ENCODE results near the gene RAD51B. TPM values are rescaled to one million over a fixed set of nuclear protein-coding genes. Genes with fewer than 3 reads are reported as not detected.
"Not testable (repeated sequence)": the region's sequence is repeated elsewhere in the genome, so short reads cannot be mapped to it uniquely, and the experiment has no call there.

Gene RAD51B
- total RNA-seq, 1 experiment from 2014 or later: 28.9 TPM

GRCh38 chr14:68208626-68209317 lies 389.2 kb downstream of the RAD51B start:
- in situ Hi-C loops (cut with HindIII; ENCODE audit: low pct_unique_long_range_greater_than_20kb, low sequenced_read_pairs): no loop called here
- no peak for DNase-seq (ENCODE audit: low read depth, low spot score)

DNA sequence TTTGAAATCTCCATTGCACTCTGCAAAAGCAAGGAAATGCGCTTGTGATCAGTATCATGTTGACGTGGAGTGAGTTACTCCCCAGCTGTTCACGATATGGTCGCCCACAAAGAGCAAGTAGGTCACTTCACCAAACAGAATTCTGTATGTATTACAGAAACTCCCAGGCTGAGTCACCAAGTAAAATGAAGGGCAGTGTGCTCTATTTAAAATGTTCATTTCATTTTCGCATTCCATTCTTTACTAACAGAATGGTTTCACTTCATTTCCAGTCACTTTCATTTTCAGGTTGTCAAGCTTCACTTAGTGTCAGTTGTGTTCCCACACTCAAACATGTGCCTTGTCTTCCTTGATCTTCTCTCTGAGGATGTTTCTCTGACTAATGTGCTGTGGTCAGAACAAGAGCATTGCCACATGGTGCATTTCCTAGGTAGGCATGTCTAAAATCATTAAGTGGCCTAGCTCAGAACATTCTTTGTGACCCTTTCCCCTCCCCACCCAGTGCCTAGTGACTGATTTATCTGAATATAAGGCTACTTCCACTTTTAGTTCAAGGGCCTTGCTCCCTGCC lies 391.2 kb downstream of the RAD51B start:
- DNase-seq (ENCODE audit: low read depth, low spot score): peak; percentile 33
- in situ Hi-C loops (cut with HindIII; ENCODE audit: low pct_unique_long_range_greater_than_20kb, low sequenced_read_pairs): no loop called here

DNA sequence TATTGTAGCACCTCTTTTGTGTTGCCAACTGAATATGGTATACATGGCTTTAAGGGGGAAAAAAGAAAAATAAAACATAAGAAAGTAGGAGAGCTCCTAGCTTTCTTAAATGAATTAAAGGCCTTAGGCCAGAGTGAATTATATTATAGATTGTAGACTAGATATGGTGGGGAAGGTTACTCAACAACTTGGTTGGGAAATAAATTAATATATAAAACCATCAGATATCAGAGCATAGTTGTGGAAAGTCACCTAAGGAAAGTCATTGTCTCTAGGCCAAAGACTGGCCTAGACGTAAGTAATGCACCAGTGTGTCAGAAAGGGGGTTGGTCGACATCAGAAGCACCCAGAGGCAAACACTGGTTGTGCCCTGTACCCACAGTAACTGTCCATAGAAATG lies 391.8 kb downstream of the RAD51B start:
- in situ Hi-C loops (cut with HindIII; ENCODE audit: low pct_unique_long_range_greater_than_20kb, low sequenced_read_pairs): no loop called here
- no peak for DNase-seq (ENCODE audit: low read depth, low spot score)

GRCh38 chr14:68211886-68212285 lies 392.3 kb downstream of the RAD51B start:
- DNase-seq (ENCODE audit: low read depth, low spot score): no peak
- in situ Hi-C loops (cut with HindIII; ENCODE audit: low pct_unique_long_range_greater_than_20kb, low sequenced_read_pairs): no loop called here

DNA sequence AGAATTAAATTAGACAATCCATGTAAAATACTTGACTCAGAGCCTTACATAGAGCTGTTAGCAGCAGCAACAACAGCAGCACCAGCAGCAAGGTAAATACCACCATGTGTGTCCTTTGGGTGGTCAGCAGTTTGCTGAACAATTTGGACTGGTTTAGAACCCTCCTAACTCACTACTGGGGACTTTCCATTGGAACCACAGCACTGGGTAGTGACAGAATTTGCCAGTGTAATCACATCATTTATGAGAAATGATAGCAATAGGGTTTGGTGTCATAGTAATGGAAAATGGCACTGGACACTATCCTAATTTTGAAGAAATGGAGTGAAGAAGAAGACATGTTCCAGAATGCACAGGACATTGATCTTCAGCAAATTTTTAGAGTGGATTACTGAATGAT lies 392.8 kb downstream of the RAD51B start:
- in situ Hi-C loops (cut with HindIII; ENCODE audit: low pct_unique_long_range_greater_than_20kb, low sequenced_read_pairs): no loop called here
- no peak for DNase-seq (ENCODE audit: low read depth, low spot score)

- in situ Hi-C loops (cut with HindIII; ENCODE audit: low pct_unique_long_range_greater_than_20kb, low sequenced_read_pairs): no loop called here
- no peak for DNase-seq (ENCODE audit: low read depth, low spot score)
These were observed 394.9 kb downstream of the RAD51B start for GRCh38 chr14:68214431-68214830.

GRCh38 chr14:68215629-68216028 lies 396.1 kb downstream of the RAD51B start:
- DNase-seq (ENCODE audit: low read depth, low spot score): no peak
- in situ Hi-C loops (cut with HindIII; ENCODE audit: low pct_unique_long_range_greater_than_20kb, low sequenced_read_pairs): no loop called here

DNA sequence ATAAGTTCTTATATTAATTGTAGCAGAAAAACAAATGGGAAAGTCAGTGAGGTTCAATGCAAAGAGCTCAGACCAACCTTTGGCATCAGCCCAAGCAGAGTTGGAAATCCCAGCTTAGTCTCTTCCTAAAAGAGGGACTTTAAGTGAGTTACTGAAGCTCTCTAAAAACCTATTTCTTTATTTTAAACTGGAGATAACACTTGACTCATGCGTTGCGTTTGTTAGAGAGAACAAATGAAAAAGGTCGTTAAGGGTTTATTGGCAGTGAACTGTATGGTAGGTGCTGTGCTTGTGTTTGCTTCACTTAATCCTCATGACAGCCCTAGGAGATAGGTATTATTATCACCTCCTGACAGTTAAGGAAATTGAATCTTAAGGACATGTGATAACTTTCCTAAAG lies 396.5 kb downstream of the RAD51B start:
- DNase-seq (ENCODE audit: low read depth, low spot score): no peak
- in situ Hi-C loops (cut with HindIII; ENCODE audit: low pct_unique_long_range_greater_than_20kb, low sequenced_read_pairs): no loop called here

- in situ Hi-C loops (cut with HindIII; ENCODE audit: low pct_unique_long_range_greater_than_20kb, low sequenced_read_pairs): no loop called here
- no peak for DNase-seq (ENCODE audit: low read depth, low spot score)
These were observed 397.4 kb downstream of the RAD51B start for GRCh38 chr14:68216957-68217356.

DNA sequence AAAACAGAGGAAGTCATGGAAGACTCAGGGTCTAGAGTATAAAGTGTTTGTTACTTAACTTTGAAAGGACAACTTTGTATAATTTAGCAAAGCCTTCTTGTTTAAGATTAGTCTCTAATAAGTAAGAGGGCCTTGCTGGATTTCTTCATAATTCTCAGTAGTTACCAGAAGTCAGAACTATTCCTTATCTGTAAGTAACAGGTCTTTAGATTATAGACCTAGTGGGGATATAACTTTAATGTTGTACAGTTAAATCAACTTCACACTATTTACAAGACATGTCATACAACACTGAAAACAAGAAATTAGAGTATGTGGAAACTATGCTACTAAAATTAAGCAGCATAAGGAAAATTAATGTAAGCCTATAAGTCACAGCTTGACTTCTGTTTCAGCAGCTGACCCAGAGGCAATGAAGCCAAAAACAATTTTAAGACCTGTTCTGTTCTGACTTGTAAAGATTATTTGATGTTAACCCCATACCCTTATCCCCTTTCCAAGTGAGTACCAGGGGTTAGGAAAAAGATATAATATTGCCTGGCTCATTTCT lies 398.3 kb downstream of the RAD51B start:
- no peak for DNase-seq (ENCODE audit: low read depth, low spot score)
- in situ Hi-C loops (cut with HindIII; ENCODE audit: low pct_unique_long_range_greater_than_20kb, low sequenced_read_pairs): no loop called here

GRCh38 chr14:68219407-68219806 lies 399.8 kb downstream of the RAD51B start:
- in situ Hi-C loops (cut with HindIII; ENCODE audit: low pct_unique_long_range_greater_than_20kb, low sequenced_read_pairs): no loop called here

DNA sequence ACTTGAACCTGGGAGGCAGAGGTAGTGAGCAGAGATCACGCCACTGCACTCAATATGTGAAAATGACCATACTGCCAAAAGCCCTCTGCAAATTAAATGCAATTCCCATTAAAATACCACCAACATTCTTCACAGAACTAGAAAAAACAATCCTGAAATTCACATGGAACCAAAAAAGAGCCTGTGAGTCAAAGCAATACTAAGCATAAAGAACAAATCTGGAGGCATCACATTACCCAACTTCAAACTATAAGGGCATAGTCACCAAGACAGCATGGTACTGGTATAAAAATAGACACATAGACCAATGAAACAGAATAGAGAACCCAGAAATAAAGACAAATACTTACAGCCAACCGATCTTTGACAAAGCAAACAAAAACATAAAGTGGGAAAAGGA lies 401.5 kb downstream of the RAD51B start:
- DNase-seq (ENCODE audit: low read depth, low spot score); in situ Hi-C loops (cut with HindIII; ENCODE audit: low pct_unique_long_range_greater_than_20kb, low sequenced_read_pairs): not testable (repeated sequence)

More at GRCh38 chr14:68219407-68219806, 399.8 kb downstream of the RAD51B start:
- no peak for DNase-seq (ENCODE audit: low read depth, low spot score)

DNA sequence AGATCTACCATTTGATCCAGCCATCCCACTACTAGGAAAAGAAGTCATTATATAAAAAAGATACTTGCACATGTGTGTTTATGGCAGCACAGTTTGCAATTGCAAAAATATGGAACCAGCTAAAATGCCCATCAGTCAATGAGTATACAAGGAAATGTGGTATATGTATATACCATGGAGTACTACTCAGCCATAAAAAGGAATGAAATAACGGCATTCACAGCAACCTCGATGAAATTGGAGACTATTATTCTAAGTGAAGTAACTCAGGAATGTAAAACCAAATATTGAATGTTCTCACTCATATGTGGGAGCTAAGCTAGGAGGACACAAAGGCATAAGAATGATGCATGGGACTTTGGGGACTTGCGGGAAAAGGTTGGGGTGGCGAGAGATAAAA lies 402.6 kb downstream of the RAD51B start:
- in situ Hi-C loops (cut with HindIII; ENCODE audit: low pct_unique_long_range_greater_than_20kb, low sequenced_read_pairs): no loop called here
- DNase-seq (ENCODE audit: low read depth, low spot score): no peak

DNA sequence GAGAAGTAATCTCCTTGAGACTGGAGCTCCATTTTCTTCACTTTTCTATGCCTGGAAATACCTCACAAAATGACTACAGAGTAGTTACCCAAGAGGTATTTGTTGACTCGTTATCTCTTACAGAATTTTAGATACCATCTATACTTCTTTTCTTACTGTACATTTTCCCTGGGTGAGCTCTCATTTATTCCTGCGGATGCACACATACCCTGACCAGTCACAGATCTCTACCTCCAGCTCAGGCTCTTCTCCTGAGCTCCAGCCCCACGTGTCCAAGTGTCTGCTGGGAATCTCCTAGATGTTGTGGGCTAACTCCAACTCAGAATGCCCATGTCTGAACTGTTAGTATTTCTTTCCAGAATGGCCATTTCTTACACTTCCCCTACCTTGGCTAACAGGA lies 403.1 kb downstream of the RAD51B start:
- in situ Hi-C loops (cut with HindIII; ENCODE audit: low pct_unique_long_range_greater_than_20kb, low sequenced_read_pairs): no loop called here
- no peak for DNase-seq (ENCODE audit: low read depth, low spot score)

DNA sequence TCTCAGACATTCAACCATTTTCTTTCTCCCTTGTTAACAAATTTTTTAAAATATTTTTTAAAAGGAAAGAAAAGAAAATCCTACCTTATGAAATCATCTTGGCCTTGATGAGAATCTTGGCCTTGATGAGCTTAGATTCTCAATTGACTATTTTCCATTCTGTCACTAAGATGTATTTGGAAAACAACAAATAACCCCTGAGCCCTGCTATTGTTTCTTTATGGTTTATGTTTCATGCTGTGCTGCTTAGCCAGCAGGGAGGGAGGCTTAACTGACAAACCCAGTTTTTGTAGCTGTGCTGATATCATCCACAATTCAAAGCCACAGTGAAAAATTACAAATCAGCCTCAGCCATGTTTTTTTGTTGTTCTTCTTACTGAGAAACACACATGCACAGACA lies 404.1 kb downstream of the RAD51B start:
- in situ Hi-C loops (cut with HindIII; ENCODE audit: low pct_unique_long_range_greater_than_20kb, low sequenced_read_pairs): no loop called here
- no peak for DNase-seq (ENCODE audit: low read depth, low spot score)

DNA sequence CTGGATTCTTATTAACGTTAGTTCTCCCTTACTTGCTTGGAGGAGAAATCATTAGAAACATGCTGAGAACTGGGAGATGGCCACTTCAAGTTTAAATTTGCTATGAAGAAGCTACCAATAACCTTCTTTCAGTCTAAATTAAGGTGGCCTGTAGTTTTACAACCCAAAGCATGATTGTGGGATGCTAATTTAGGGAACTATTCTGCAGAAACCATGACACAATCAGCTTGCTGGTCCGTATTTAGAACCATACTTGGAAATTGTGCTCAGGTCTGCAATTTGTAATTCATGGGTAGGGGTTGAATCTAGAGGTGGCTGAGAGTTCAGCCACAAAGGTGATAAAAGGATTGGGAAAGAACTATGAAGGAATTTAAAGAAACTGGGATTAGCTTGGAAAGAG lies 405.7 kb downstream of the RAD51B start:
- DNase-seq (ENCODE audit: low read depth, low spot score): no peak
- in situ Hi-C loops (cut with HindIII; ENCODE audit: low pct_unique_long_range_greater_than_20kb, low sequenced_read_pairs): no loop called here

DNA sequence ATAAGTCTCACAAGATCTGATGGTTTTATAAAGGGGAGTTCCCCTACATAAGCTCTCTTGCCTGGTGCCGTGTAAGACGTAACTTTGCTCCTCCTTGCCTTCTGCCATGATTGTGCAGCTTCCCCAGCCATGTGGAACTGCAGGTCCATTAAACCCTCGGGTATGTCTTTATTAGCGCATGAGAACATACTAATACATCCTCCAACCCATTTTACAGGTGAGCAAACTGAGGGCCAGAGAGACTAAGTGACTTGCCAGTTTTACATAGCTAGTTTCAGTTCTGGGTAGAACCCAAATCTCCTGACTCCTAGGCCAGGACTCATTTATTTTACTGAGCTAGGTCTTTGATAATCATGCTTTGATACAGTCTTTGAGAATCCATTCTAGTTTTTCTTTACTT lies 406.9 kb downstream of the RAD51B start:
- no peak for DNase-seq (ENCODE audit: low read depth, low spot score)
- in situ Hi-C loops (cut with HindIII; ENCODE audit: low pct_unique_long_range_greater_than_20kb, low sequenced_read_pairs): no loop called here

DNA sequence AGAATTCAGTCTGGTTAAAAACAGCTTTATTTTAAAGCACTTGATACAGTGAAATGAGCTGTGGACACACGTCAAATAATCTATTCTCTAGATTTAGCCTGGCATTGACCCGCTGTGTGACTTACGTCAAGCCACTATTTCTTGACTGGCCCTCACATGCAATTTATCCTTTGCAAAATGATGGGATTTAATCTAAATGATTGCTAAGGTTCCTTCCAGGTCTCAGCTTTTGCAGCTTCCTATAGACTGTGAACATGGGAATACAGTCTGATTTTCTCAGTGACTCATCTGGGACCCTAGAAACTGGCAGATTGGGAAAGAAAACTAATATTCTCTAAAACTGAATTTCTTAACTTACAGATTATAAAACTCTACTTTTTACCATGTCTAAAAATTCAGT lies 409.1 kb downstream of the RAD51B start:
- in situ Hi-C loops (cut with HindIII; ENCODE audit: low pct_unique_long_range_greater_than_20kb, low sequenced_read_pairs): no loop called here
- DNase-seq (ENCODE audit: low read depth, low spot score): no peak

- in situ Hi-C loops (cut with HindIII; ENCODE audit: low pct_unique_long_range_greater_than_20kb, low sequenced_read_pairs): no loop called here
- DNase-seq (ENCODE audit: low read depth, low spot score): no peak
These were observed 410.0 kb downstream of the RAD51B start for GRCh38 chr14:68229423-68230100.

Measured in SK-MEL-5 (cell line).